ENCODE results near the gene DENND1C. TPM values are rescaled to one million over a fixed set of nuclear protein-coding genes. Genes with fewer than 3 reads are reported as not detected.

The DENND1C gene
- total and polyA plus RNA-seq, 5 donors from 2014 or later = 36.9 to 125 (median 42.3) TPM

DNA sequence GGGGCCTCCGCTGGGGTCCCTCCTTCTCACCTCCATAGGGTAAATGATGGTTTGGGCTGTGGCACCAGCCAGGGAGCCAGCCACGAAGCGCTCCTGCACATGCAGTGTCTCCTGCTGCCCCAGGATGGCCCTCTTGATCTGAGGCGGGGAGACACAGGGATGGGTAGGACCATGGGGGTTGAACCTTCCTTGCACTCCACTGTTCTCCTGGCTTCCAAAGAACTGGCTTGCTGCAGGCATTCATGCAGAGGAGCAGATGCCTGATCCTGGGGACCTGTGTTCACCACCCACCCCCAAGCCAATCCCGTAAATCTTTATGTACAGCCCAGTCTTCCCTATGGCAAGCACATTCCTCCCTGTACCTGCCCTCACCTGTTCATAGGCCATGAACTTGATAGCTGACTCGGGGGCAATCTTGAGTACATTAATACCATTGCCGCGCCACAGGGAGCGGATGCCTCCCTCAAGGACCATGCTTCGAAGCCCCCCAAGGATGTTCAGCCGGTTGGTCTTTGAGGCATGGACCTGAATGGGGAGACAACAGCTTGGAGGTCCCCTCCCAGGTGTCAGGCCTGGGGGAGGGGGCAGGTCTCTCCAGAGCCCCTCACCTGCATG is 27.5 kb downstream of the DENND1C start:
- no peak overlapping the region for H3K4me3 Mint-ChIP-seq
- no peak for DNase-seq
- H3K4me1 Mint-ChIP-seq = peaks cover 0 to 16% (median 6%) of the 10 kb centered on the region in 4 donors
- no peak overlapping the region for H3K27ac Mint-ChIP-seq
- Histone ChIP-seq H3K4me3 (ENCODE audit: low read depth, low read length) (no peak overlapping the region), H3K9me3 (ENCODE audit: control insufficient read depth in 2 of 2, low read length in 2 of 2) (peaks cover 2 to 22% of the 10 kb centered on the region in 2 experiments), H3K4me1 (ENCODE audit: control insufficient read depth, insufficient read depth, low read length, poor library complexity, severe bottlenecking) (peaks cover 7% of the 10 kb centered on the region), H3K36me3 (ENCODE audit: control insufficient read depth, insufficient read depth, low read length) (peaks cover 4% of the 10 kb centered on the region), H3K27me3 (ENCODE audit: control insufficient read depth, insufficient read depth, low read length) (no peaks in the 10 kb centered on the region), H3K27ac (ENCODE audit: insufficient read depth, low read length, poor library complexity, severe bottlenecking) (no peak overlapping the region)
- H3K9me3 Mint-ChIP-seq = peaks cover 0 to 16% (median 2%) of the 10 kb centered on the region in 7 donors
- H3K36me3 Mint-ChIP-seq = peaks cover 32% of the 10 kb centered on the region
- ATAC-seq (ENCODE audit: low read depth in 2 of 2) = no peak
- H3K27me3 Mint-ChIP-seq = peaks cover 4% of the 10 kb centered on the region

- DNase-seq (no peak), ATAC-seq (ENCODE audit: low read depth in 2 of 2) (no peak)
- Mint-ChIP-seq H3K4me3 (peak overlapping the region in 1 of 4 donors; percentile 47), H3K4me1 (peaks cover 0 to 5% (median under 1%) of the 10 kb centered on the region in 4 donors), H3K9me3 (peaks cover 0 to 16% (median 2%) of the 10 kb centered on the region in 7 donors), H3K36me3 (peaks cover 32% of the 10 kb centered on the region), H3K27me3 (no peaks in the 10 kb centered on the region), H3K27ac (no peak overlapping the region)
- no peak overlapping the region for H3K4me3 ChIP-seq (ENCODE audit: low read depth, low read length)
- H3K4me1 ChIP-seq (ENCODE audit: control insufficient read depth, insufficient read depth, low read length, poor library complexity, severe bottlenecking) = no peaks in the 10 kb centered on the region
- H3K36me3 ChIP-seq (ENCODE audit: control insufficient read depth, insufficient read depth, low read length) = peaks cover 4% of the 10 kb centered on the region
- H3K9me3 ChIP-seq (ENCODE audit: control insufficient read depth in 2 of 2, low read length in 2 of 2) = peaks cover 2 to 22% of the 10 kb centered on the region in 2 experiments
- H3K27me3 ChIP-seq (ENCODE audit: control insufficient read depth, insufficient read depth, low read length) = no peaks in the 10 kb centered on the region
- H3K27ac ChIP-seq (ENCODE audit: insufficient read depth, low read length, poor library complexity, severe bottlenecking) = no peak overlapping the region
These were observed 28.7 kb downstream of the DENND1C start for GRCh38 chr19:6452899-6453298.

DNA sequence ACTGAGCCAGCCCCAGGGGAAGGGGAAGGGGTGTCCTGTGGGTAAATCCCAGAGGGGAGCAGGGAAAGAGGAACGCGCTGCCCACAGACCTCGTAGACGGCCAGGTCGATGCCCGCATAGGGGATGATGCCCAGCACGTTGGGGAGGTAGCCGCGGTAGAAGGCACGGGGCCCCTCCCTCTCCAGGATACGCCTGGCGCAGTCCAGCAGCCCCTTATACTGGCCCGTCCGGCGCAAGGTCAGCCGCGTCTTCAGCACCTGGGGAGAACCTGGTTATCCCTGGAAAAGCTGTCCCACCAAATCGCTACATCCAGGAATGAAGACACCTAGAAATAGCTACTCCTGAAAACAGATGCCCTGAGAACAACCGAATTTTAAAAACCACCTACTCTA is 29.4 kb downstream of the DENND1C start:
- Mint-ChIP-seq H3K9me3 (peaks cover 0 to 16% (median 2%) of the 10 kb centered on the region in 7 donors), H3K4me3 (no peak overlapping the region), H3K27ac (no peak overlapping the region), H3K36me3 (peaks cover 32% of the 10 kb centered on the region), H3K4me1 (peaks cover 0 to 3% (median 0%) of the 10 kb centered on the region in 4 donors), H3K27me3 (no peaks in the 10 kb centered on the region)
- Histone ChIP-seq H3K27ac (ENCODE audit: insufficient read depth, low read length, poor library complexity, severe bottlenecking) (no peak overlapping the region), H3K27me3 (ENCODE audit: control insufficient read depth, insufficient read depth, low read length) (no peaks in the 10 kb centered on the region), H3K36me3 (ENCODE audit: control insufficient read depth, insufficient read depth, low read length) (peaks cover 4% of the 10 kb centered on the region), H3K4me1 (ENCODE audit: control insufficient read depth, insufficient read depth, low read length, poor library complexity, severe bottlenecking) (no peaks in the 10 kb centered on the region), H3K9me3 (ENCODE audit: control insufficient read depth in 2 of 2, low read length in 2 of 2) (peaks cover 2 to 22% of the 10 kb centered on the region in 2 experiments), H3K4me3 (ENCODE audit: low read depth, low read length) (no peak overlapping the region)
- DNase-seq (no peak), ATAC-seq (ENCODE audit: low read depth in 2 of 2) (no peak)

GRCh38 chr19:6451583-6452222 is 29.9 kb downstream of the DENND1C start:
- DNase-seq (no peak), ATAC-seq (ENCODE audit: low read depth in 2 of 2) (no peak)
- peaks cover 4% of the 10 kb centered on the region for H3K36me3 ChIP-seq (ENCODE audit: control insufficient read depth, insufficient read depth, low read length)
- Mint-ChIP-seq H3K36me3 (peaks cover 34% of the 10 kb centered on the region), H3K9me3 (peaks cover 0 to 16% (median 2%) of the 10 kb centered on the region in 7 donors), H3K27me3 (no peaks in the 10 kb centered on the region), H3K4me1 (peaks cover 0 to 3% (median 0%) of the 10 kb centered on the region in 4 donors), H3K27ac (no peak overlapping the region), H3K4me3 (no peak overlapping the region)
- H3K27ac ChIP-seq (ENCODE audit: insufficient read depth, low read length, poor library complexity, severe bottlenecking) = no peak overlapping the region
- no peaks in the 10 kb centered on the region for H3K4me1 ChIP-seq (ENCODE audit: control insufficient read depth, insufficient read depth, low read length, poor library complexity, severe bottlenecking)
- H3K27me3 ChIP-seq (ENCODE audit: control insufficient read depth, insufficient read depth, low read length) = no peaks in the 10 kb centered on the region
- no peak overlapping the region for H3K4me3 ChIP-seq (ENCODE audit: low read depth, low read length)
- H3K9me3 ChIP-seq (ENCODE audit: control insufficient read depth in 2 of 2, low read length in 2 of 2) = peaks cover 2 to 22% of the 10 kb centered on the region in 2 experiments

- Mint-ChIP-seq H3K4me1 (peaks cover 0 to 3% (median 0%) of the 10 kb centered on the region in 4 donors), H3K36me3 (peaks cover 41% of the 10 kb centered on the region), H3K27me3 (no peaks in the 10 kb centered on the region), H3K27ac (peak overlapping the region in 1 of 3 donors; percentile 66), H3K4me3 (no peak overlapping the region), H3K9me3 (peaks cover 0 to 13% (median 2%) of the 10 kb centered on the region in 7 donors)
- no peak overlapping the region for H3K4me3 ChIP-seq (ENCODE audit: low read depth, low read length)
- H3K27ac ChIP-seq (ENCODE audit: insufficient read depth, low read length, poor library complexity, severe bottlenecking) = no peak overlapping the region
- H3K4me1 ChIP-seq (ENCODE audit: control insufficient read depth, insufficient read depth, low read length, poor library complexity, severe bottlenecking) = no peaks in the 10 kb centered on the region
- DNase-seq (no peak), ATAC-seq (ENCODE audit: low read depth in 2 of 2) (no peak)
- H3K27me3 ChIP-seq (ENCODE audit: control insufficient read depth, insufficient read depth, low read length) = no peaks in the 10 kb centered on the region
- peaks cover under 1 to 19% of the 10 kb centered on the region in 2 experiments for H3K9me3 ChIP-seq (ENCODE audit: control insufficient read depth in 2 of 2, low read length in 2 of 2)
- peaks cover 4% of the 10 kb centered on the region for H3K36me3 ChIP-seq (ENCODE audit: control insufficient read depth, insufficient read depth, low read length)
These were observed 31.4 kb downstream of the DENND1C start for GRCh38 chr19:6450166-6450565.

GRCh38 chr19:6448045-6448444 is 33.5 kb downstream of the DENND1C start:
- H3K9me3 Mint-ChIP-seq = no peaks in the 10 kb centered on the region
- ATAC-seq (ENCODE audit: low read depth in 2 of 2) = no peak
- no peak overlapping the region for H3K27ac Mint-ChIP-seq
- H3K36me3 ChIP-seq (ENCODE audit: control insufficient read depth, insufficient read depth, low read length) = no peaks in the 10 kb centered on the region
- H3K4me1 Mint-ChIP-seq = peaks cover 0 to 3% (median 0%) of the 10 kb centered on the region in 4 donors
- no peaks in the 10 kb centered on the region for H3K27me3 Mint-ChIP-seq
- H3K4me3 ChIP-seq (ENCODE audit: low read depth, low read length) = no peak overlapping the region
- no peaks in the 10 kb centered on the region for H3K27me3 ChIP-seq (ENCODE audit: control insufficient read depth, insufficient read depth, low read length)
- no peak for DNase-seq
- no peak overlapping the region for H3K27ac ChIP-seq (ENCODE audit: insufficient read depth, low read length, poor library complexity, severe bottlenecking)
- H3K36me3 Mint-ChIP-seq = peaks cover 25% of the 10 kb centered on the region
- no peaks in the 10 kb centered on the region for H3K9me3 ChIP-seq (ENCODE audit: control insufficient read depth in 2 of 2, low read length in 2 of 2)
- no peaks in the 10 kb centered on the region for H3K4me1 ChIP-seq (ENCODE audit: control insufficient read depth, insufficient read depth, low read length, poor library complexity, severe bottlenecking)
- no peak overlapping the region for H3K4me3 Mint-ChIP-seq

DNA sequence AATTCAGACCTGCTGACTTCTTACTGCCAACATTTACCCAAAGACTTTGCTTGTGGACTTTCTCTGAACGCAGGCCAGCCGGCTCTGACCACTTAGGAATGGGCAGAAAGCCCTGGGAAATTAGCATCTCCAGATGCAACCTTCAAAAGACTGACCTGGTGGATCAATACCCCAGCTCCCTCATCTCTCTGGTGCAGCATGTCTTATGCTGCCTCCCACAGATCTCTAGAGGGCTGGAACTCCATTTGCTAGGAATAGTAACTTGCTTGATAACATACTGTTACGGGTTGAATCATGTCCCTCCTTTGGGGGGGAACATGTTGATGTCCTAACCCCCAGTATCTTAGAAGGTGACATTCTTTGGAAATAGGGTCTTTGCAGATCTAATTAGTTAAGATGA is 35.1 kb downstream of the DENND1C start:
- Mint-ChIP-seq H3K36me3 (peaks cover 24% of the 10 kb centered on the region), H3K27me3 (no peaks in the 10 kb centered on the region), H3K4me3 (no peak overlapping the region), H3K9me3 (no peaks in the 10 kb centered on the region), H3K4me1 (peaks cover 0 to 3% (median 0%) of the 10 kb centered on the region in 4 donors), H3K27ac (peak overlapping the region in 1 of 3 donors; percentile 11)
- H3K27me3 ChIP-seq (ENCODE audit: control insufficient read depth, insufficient read depth, low read length) = no peaks in the 10 kb centered on the region
- ATAC-seq (ENCODE audit: low read depth in 2 of 2) (no peak), DNase-seq (no peak)
- no peaks in the 10 kb centered on the region for H3K36me3 ChIP-seq (ENCODE audit: control insufficient read depth, insufficient read depth, low read length)
- no peaks in the 10 kb centered on the region for H3K9me3 ChIP-seq (ENCODE audit: control insufficient read depth in 2 of 2, low read length in 2 of 2)
- H3K27ac ChIP-seq (ENCODE audit: insufficient read depth, low read length, poor library complexity, severe bottlenecking) = no peak overlapping the region
- H3K4me3 ChIP-seq (ENCODE audit: low read depth, low read length) = no peak overlapping the region
- no peaks in the 10 kb centered on the region for H3K4me1 ChIP-seq (ENCODE audit: control insufficient read depth, insufficient read depth, low read length, poor library complexity, severe bottlenecking)

Data from CD4-positive, CD25-positive, alpha-beta regulatory T cell (primary cell).